GM23248 (cell line): ENCODE measurements around the gene PIR. TPM values are rescaled to one million over a fixed set of nuclear protein-coding genes. Genes with fewer than 3 reads are reported as not detected.

ENCODE experiments used
- DNase-seq: peaks from one replicate; pipeline ENCODE4 v3.0.0-alpha.2; 2015
- H2AFZ ChIP-seq: fragments of 200-600 bp; sonication (generic); 2 replicates; pipeline ENCODE4 v1.6.1; 2016; ENCODE audit warnings: antibody characterized with exemption
- H3F3A ChIP-seq: fragments of 200-600 bp; sonication (generic); 2 replicates; pipeline ENCODE4 v1.6.1; 2016; ENCODE audit warnings: mild to moderate bottlenecking, antibody characterized with exemption, mixed run types; ENCODE audit not compliant: insufficient read depth
- H3K27ac ChIP-seq: fragments of 200-600 bp; sonication (generic); 2 replicates; pipeline ENCODE4 v1.5.1; 2016; ENCODE audit warnings: mild to moderate bottlenecking
- H3K27me3 ChIP-seq: fragments of 200-600 bp; sonication (generic); replicated peaks from 2 replicates; pipeline ENCODE4 v1.6.1; 2016; ENCODE audit warnings: mild to moderate bottlenecking; ENCODE audit not compliant: insufficient read depth
- H3K36me3 ChIP-seq: fragments of 200-600 bp; sonication (generic); 2 replicates; pipeline ENCODE4 v1.6.1; 2016; ENCODE audit warnings: low read depth, mild to moderate bottlenecking
- H3K4me1 ChIP-seq: fragments of 200-600 bp; sonication (generic); 2 replicates; pipeline ENCODE4 v1.6.1; 2016; ENCODE audit warnings: mild to moderate bottlenecking; ENCODE audit not compliant: insufficient read depth
- H3K4me2 ChIP-seq: fragments of 200-600 bp; sonication (generic); one replicate; pipeline ENCODE4 v1.6.1; 2016; ENCODE audit warnings: mild to moderate bottlenecking; ENCODE audit not compliant: unreplicated experiment
- H3K4me3 ChIP-seq: fragments of 200-600 bp; sonication (generic); 2 replicates; pipeline ENCODE4 v1.5.1; 2016; ENCODE audit warnings: mild to moderate bottlenecking
- H3K79me2 ChIP-seq: fragments of 200-600 bp; sonication (generic); 2 replicates; pipeline ENCODE4 v1.6.1; 2016; ENCODE audit warnings: mild to moderate bottlenecking; ENCODE audit not compliant: insufficient read depth
- H3K9ac ChIP-seq: fragments of 200-600 bp; sonication (generic); 2 replicates; pipeline ENCODE4 v1.6.1; 2016; ENCODE audit warnings: mild to moderate bottlenecking
- H3K9me2 ChIP-seq: fragments of 200-600 bp; sonication (generic); 2 replicates; pipeline ENCODE4 v1.6.1; 2016; ENCODE audit warnings: mixed run types, mild to moderate bottlenecking, moderate library complexity; ENCODE audit not compliant: insufficient read depth
- H3K9me3 ChIP-seq: fragments of 200-600 bp; sonication (generic); one replicate; pipeline ENCODE4 v1.6.1; 2017; ENCODE audit warnings: low read depth
- H4K20me1 ChIP-seq: fragments of 200-600 bp; sonication (generic); 2 replicates; pipeline ENCODE4 v1.6.0; 2016; ENCODE audit not compliant: insufficient read depth
- EZH2 ChIP-seq: fragments of 200-600 bp; sonication (generic); IDR thresholded peaks from 2 replicates; pipeline ENCODE4 v1.6.1; 2018; ENCODE audit warnings: antibody characterized with exemption, mild to moderate bottlenecking; ENCODE audit not compliant: insufficient read depth, poor library complexity, severe bottlenecking
- EZH2phosphoT487 ChIP-seq: fragments of 200-600 bp; sonication (generic); IDR thresholded peaks from 2 replicates; pipeline ENCODE4 v1.6.1; 2018; ENCODE audit warnings: antibody characterized with exemption, moderate library complexity, mild to moderate bottlenecking, low read depth; ENCODE audit not compliant: insufficient read depth
- WGBS, 2 experiments: methylation state at CpG; one replicate each; pipeline ENCODE4 v1.1.6; 2015 to 2017; ENCODE audit warnings: low lambda C conversion rate in 2 of 2, low coverage in 1 of 2; ENCODE audit errors: missing lambda C conversion rate in 2 of 2; 5-methylcytosine and 5-hydroxymethylcytosine counted together
- in situ Hi-C: fragments of 300-500 bp; cut with MboI; formaldehyde crosslinking; loops from 2 replicates; pipeline ENCODE4 v1.15.0; 2020
- polyA plus RNA-seq: library from polyadenylated mRNA; unstranded; fragments of >200 nt; fragmentation: Nextera tagmentation; extraction: Ambion mirVana; gene quantifications from 2 replicates; pipeline ENCODE4 v1.2.1, GENCODE V29; 2016
- total RNA-seq: library from RNA; depleted of rRNA; stranded (reverse); fragments of >200 nt; shearing (Covaris generic); gene quantifications from 2 replicates; pipeline ENCODE4 v1.2.3, GENCODE V29; 2014

Gene PIR
- total and polyA plus RNA-seq, 2 experiments from 2014 or later, result 1.7 to 5.9 TPM

DNA sequence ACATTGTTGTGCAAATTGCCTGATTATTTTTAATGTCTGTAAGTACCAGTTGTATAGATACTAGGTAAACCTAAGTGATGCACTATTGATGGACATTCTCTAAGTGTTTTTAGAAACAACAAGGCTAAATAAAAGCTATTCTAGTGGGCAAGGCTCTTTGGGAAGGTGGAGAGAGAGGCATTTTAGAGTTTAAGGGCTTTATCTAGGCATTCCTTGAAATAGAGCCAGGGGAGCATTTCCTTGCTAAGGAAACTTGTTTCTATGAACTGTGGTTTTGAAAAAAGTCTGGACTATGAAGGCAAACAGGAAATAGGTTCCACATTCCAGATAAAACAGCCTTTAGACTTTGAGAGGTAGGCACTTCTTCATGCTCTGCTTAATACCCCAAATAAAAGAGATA, 31.3 kb upstream of the PIR start:
- no peaks in the 10 kb centered on the region for H3K27me3 ChIP-seq
- no peak overlapping the region for H3K4me3 ChIP-seq
- H3K27ac ChIP-seq, result no peak overlapping the region
- in situ Hi-C loops, result no loop called here
- no peaks in the 10 kb centered on the region for H3F3A ChIP-seq
- H3K4me2 ChIP-seq, result no peak overlapping the region
- no peak for DNase-seq
- H4K20me1 ChIP-seq, result no peaks in the 10 kb centered on the region
- H3K9me2 ChIP-seq, result no peaks in the 10 kb centered on the region
- H3K9ac ChIP-seq, result no peak overlapping the region
- H3K9me3 ChIP-seq, result no peaks in the 10 kb centered on the region
- no peaks in the 10 kb centered on the region for H3K4me1 ChIP-seq
- H3K79me2 ChIP-seq, result no peaks in the 10 kb centered on the region
- H3K36me3 ChIP-seq, result no peaks in the 10 kb centered on the region
- no peak overlapping the region for H2AFZ ChIP-seq
- TF ChIP-seq EZH2, result no peak
- TF ChIP-seq EZH2phosphoT487, result no peak

DNA sequence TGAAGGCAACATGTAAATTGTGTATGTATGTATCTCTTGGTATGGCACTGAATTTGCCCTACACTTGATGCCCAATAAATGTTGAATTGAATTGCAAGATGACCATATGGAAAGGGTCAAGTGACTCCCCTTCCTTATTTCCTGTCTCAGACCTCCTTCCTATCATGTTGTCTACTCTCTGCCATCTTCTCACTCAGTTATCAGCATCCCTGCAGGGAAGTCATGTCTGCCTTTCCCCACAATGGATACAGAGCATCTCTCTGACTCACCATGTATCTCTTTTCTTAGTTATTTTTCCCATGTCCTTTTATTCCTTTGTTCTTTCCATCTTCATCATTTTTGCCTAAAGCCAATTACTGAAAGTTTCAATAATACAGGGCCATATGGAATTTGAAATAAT, 30.0 kb upstream of the PIR start:
- in situ Hi-C loops, result no loop called here
- Histone ChIP-seq H3K9me3 (no peaks in the 10 kb centered on the region), H3K9ac (no peak overlapping the region), H4K20me1 (no peaks in the 10 kb centered on the region), H3K27me3 (no peaks in the 10 kb centered on the region), H3K79me2 (no peaks in the 10 kb centered on the region), H3K36me3 (no peaks in the 10 kb centered on the region), H3K9me2 (no peaks in the 10 kb centered on the region), H3K27ac (no peak overlapping the region), H3F3A (no peaks in the 10 kb centered on the region), H3K4me3 (no peak overlapping the region), H3K4me1 (no peaks in the 10 kb centered on the region), H3K4me2 (no peak overlapping the region), H2AFZ (no peak overlapping the region)
- no peak for DNase-seq
- no peak for TF ChIP-seq EZH2phosphoT487
- TF ChIP-seq EZH2, result no peak

DNA sequence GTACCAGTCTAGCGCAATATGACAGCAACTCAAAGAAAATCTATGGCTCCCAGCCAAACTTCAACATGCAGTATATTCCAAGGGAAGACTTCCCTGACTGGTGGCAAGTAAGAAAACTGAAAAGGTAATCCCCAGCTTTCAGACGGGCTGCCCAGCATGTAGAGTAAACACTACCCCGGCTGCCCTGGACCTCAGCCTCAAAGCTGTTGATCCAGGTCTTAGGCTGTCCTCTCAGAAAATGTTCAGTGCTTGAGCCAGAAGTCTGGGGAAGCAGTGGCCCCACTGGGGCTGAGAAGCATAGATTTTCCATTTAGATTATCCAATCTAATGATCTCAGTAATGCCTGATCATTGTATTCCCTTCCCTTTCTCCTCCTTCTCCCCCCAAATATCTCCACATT, 29.3 kb upstream of the PIR start:
- no peak for DNase-seq
- no peaks in the 10 kb centered on the region for H3K9me3 ChIP-seq
- H3K9me2 ChIP-seq, result no peaks in the 10 kb centered on the region
- no peaks in the 10 kb centered on the region for H3K79me2 ChIP-seq
- no peak overlapping the region for H3K4me2 ChIP-seq
- H2AFZ ChIP-seq, result no peak overlapping the region
- H3K36me3 ChIP-seq, result no peaks in the 10 kb centered on the region
- no peaks in the 10 kb centered on the region for H3K27me3 ChIP-seq
- no peaks in the 10 kb centered on the region for H3F3A ChIP-seq
- WGBS, 2 experiments, result 62 to 81% methylated on average over 3 of the region's 3 CpGs
- H4K20me1 ChIP-seq, result no peaks in the 10 kb centered on the region
- in situ Hi-C loops, result no loop called here
- no peak overlapping the region for H3K9ac ChIP-seq
- H3K4me1 ChIP-seq, result no peaks in the 10 kb centered on the region
- no peak overlapping the region for H3K27ac ChIP-seq
- H3K4me3 ChIP-seq, result no peak overlapping the region
- no peak for TF ChIP-seq EZH2phosphoT487
- no peak for TF ChIP-seq EZH2

DNA sequence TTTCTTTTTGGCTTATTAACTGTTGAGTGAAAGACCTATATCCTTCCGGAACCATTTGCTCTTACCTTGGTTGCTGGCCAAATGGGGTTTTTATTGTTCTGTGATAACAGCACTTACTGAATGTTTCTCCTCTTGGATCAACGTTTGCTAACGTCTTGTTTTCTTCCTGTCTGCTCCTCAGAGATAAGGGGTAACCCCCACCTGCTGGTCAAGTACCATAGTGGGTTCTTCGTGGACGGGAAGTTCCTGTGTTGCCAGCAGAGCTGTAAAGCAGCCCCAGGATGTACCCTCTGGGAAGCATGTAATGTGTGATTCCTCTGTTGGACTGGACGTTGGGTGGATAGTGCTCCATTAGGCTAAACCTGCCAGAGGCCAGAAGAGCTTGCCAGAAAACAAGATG, 22.8 kb upstream of the PIR start:
- H3K4me3 ChIP-seq, result no peak overlapping the region
- H3K36me3 ChIP-seq, result no peaks in the 10 kb centered on the region
- DNase-seq, result no peak
- no peaks in the 10 kb centered on the region for H3F3A ChIP-seq
- H2AFZ ChIP-seq, result no peak overlapping the region
- no peaks in the 10 kb centered on the region for H3K9me2 ChIP-seq
- H3K27me3 ChIP-seq, result no peaks in the 10 kb centered on the region
- H3K4me2 ChIP-seq, result no peak overlapping the region
- H3K4me1 ChIP-seq, result no peaks in the 10 kb centered on the region
- 60% methylated on average over 6 of the region's 6 CpGs for WGBS, 2 experiments
- no peak overlapping the region for H3K9ac ChIP-seq
- H3K9me3 ChIP-seq, result no peaks in the 10 kb centered on the region
- no peaks in the 10 kb centered on the region for H4K20me1 ChIP-seq
- TF ChIP-seq EZH2phosphoT487 (no peak), EZH2 (no peak)
- no peaks in the 10 kb centered on the region for H3K79me2 ChIP-seq
- H3K27ac ChIP-seq, result no peak overlapping the region
- in situ Hi-C loops, result no loop called here

DNA sequence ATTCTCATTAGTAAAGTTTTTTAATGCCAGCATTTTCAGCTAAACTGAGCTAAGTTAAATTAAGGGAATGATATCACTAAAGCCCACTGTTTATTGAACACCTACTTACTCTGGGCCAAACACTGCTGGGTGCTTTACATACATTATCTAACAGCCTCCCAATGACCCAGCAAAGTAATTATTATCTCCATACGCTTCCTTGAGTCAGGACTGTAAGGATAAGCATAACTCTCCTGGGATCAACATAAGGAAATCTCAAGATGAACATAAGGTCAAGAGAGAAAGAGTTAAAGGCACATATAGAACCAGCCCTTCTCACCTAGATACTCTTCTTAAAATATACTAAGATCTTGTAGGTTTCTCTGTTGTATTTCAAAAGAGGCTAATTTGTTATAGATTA, 21.1 kb upstream of the PIR start:
- H3K4me3 ChIP-seq, result no peak overlapping the region
- H3K9me2 ChIP-seq, result no peaks in the 10 kb centered on the region
- H3K79me2 ChIP-seq, result no peaks in the 10 kb centered on the region
- H3K27me3 ChIP-seq, result no peaks in the 10 kb centered on the region
- H3K9ac ChIP-seq, result no peak overlapping the region
- no peaks in the 10 kb centered on the region for H3K36me3 ChIP-seq
- H3K27ac ChIP-seq, result no peak overlapping the region
- no peak for DNase-seq
- in situ Hi-C loops, result no loop called here
- H3K9me3 ChIP-seq, result no peaks in the 10 kb centered on the region
- H3K4me1 ChIP-seq, result no peaks in the 10 kb centered on the region
- no peaks in the 10 kb centered on the region for H4K20me1 ChIP-seq
- 21 to 50% methylated on average over 1 of the region's 1 CpG for WGBS, 2 experiments
- H3K4me2 ChIP-seq, result no peak overlapping the region
- no peaks in the 10 kb centered on the region for H3F3A ChIP-seq
- TF ChIP-seq EZH2phosphoT487 (no peak), EZH2 (no peak)
- H2AFZ ChIP-seq, result no peak overlapping the region
